C4-2B (cell line): ENCODE measurements around the gene PLAC9.

ENCODE experiments used
- H3K27ac ChIP-seq: fragments of 450-650 bp; 2 replicates; pipeline ENCODE4 v1.5.1; 2017
- CTCF ChIP-seq: fragments of 450-650 bp; conservative IDR thresholded peaks from 2 replicates; pipeline ENCODE4 v1.5.1; 2017; ENCODE audit warnings: mild to moderate bottlenecking
- ZFX ChIP-seq: fragments of 450-650 bp; IDR thresholded peaks from 2 replicates; pipeline ENCODE4 v1.6.1; 2017

The PLAC9 gene

DNA sequence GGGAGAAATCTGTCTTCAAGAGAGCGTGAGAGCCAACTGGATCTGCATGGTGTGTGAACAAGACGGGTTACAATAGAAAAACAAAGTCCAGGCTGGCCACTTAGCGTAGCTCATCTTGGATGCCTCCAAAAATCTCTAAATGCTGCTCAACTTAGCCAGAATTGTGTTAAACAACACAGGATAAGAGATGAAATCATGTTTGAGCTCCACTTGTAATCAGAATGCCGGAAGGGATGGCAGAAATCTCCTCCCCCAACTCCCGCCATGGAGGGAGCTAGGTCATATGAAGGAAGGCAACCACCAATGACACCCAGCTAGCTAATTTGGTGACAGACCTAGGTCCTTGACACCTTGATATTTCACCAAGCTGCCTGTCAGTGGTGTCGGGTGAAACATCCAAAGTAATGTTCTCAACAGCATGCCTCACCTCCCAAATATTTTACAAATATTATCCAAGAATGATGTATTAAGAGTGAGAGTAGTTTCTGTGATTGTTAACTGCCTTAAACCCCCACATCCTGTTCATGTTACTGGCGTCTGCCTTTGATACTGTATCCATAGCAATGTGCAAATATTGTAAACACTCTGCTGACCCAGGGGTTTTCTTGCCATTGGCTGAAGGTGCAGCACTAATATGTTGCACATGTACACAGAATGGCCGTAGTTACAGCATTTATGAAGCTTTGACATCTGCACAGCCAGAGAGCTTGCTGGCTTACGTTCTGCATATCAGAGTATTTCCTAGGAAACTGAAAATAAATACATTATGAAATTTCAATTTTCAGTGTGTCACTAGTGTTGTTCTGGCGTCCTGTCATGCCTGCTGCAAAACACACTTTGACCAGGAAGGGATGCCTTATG is 28.2 kb upstream of the PLAC9 start:
- no peak overlapping the region for H3K27ac ChIP-seq
- no peak for TF ChIP-seq CTCF
- no peak for TF ChIP-seq ZFX

- no peak overlapping the region for H3K27ac ChIP-seq
- TF ChIP-seq ZFX, result no peak
- no peak for TF ChIP-seq CTCF
Measured at GRCh38 chr10:80108576-80109239, 23.8 kb upstream of the PLAC9 start.

- no peak overlapping the region for H3K27ac ChIP-seq
- no peak for TF ChIP-seq CTCF
- TF ChIP-seq ZFX, result no peak
Measured at GRCh38 chr10:80110986-80111385, 21.5 kb upstream of the PLAC9 start.

DNA sequence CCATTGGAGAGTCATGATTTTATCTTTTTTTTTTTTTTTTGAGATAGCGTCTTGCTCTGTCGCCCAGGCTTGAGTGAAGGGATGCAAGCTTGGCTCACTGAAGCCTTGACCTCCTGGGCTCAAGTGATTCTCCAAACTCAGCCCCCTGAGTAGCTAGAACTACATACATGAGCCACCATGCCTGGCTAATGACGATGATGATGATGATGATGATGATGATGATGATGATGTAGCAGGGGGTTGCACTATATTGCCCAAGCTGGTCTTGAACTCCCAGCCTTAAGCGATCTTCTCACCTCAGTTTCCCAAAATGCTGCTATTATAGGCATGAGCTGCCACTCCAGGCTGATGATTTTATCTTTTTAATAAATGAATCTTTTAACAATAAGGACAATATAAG is 13.9 kb upstream of the PLAC9 start:
- TF ChIP-seq CTCF (no peak), ZFX (no peak)
- H3K27ac ChIP-seq, result no peak overlapping the region

DNA sequence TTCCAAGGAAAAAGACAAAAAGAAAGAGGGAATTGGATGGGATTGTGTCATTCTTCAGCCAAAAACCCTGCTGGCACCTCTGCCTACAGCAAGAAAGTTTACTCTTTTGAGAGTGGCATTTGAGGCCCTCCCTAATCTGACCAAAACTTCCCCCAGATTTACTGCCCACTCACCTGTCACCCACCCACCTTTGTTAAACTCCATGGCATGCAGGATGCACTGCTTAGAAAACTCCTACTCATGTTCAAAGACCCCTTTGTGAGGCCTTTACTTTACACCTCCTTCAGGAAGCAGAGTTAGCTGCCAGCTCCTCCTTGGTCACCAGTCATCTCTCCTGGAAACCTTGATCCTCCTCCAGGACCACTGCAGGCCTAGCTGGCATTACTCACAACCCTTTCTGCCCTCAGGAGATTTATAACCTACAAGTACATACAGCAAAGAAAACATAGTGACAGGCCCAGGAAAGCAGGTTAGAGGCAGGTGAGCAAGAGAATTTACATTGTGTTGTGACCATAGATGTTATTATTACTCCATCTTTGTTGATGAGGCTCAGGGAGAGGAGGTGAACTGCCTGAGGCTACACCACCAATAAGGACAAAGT is 10.3 kb upstream of the PLAC9 start:
- H3K27ac ChIP-seq, result no peak overlapping the region
- TF ChIP-seq CTCF (no peak), ZFX (no peak)

DNA sequence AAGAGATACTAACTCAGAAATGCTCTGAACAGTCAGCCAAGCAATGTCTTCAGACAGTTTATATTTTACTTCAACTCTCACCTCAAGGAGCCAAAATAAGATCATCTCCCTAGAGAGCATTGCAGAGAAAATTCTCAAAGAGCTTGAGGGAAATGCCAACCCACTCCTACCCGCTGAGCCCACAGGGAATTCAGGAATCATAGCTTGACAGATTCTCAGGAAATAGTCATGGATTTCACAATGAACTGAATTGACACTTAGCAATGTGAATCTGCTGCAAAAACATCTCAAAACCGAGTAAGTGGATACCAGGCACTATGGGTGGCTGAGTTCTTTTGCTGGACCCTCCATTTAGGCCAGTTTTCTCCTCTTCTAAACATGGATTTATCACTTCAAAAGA is 9.8 kb upstream of the PLAC9 start:
- no peak overlapping the region for H3K27ac ChIP-seq
- no peak for TF ChIP-seq ZFX
- no peak for TF ChIP-seq CTCF

DNA sequence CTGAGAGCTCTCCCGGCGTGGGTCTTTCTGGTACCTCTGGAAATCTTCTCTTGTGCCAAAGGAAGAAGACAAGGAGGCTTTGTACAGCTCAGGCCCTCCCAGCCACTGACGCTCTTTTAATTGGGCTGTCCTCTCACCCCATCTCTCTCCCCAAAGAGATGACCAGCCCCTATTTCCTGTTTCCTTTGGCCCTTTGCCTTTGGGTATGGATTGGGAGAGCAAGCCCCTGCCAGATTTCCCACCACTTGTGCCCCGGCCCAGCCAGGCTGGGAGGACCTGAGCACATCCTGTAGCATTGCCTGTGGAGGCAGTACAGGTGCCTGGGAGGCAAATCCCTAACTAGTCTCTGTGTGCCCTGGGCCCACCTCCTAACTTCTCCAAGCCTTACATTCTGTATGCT is 5.7 kb upstream of the PLAC9 start:
- no peak for TF ChIP-seq ZFX
- no peak for TF ChIP-seq CTCF
- no peak overlapping the region for H3K27ac ChIP-seq
